SK-N-SH (cell line): ENCODE results near the gene PDE4D. TPM values are rescaled to one million over a fixed set of nuclear protein-coding genes. Genes with fewer than 3 reads are reported as not detected.

Experiments
- CTCF ChIA-PET: fragments of 300-600, 350-600 bp; formaldehyde crosslinking; extraction: SDS; loops from one replicate; lab custom pipeline; 2021; lab: Yijun Ruan, JAX
- POLR2A ChIA-PET: fragments of 350-600 bp; sonication (Branson Sonifier 250); formaldehyde crosslinking; extraction: SDS; loops from one replicate; lab custom pipeline; 2020; ENCODE audit warnings: antibody characterized with exemption, inconsistent platforms; lab: Yijun Ruan, JAX
- DNase-seq: peaks from one replicate; pipeline ENCODE4 v3.0.0; 2012
- H2AFZ ChIP-seq: fragments of 200-600 bp; sonication (generic); 2 replicates; pipeline ENCODE4 v1.8.1; 2016; ENCODE audit warnings: antibody characterized with exemption, mild to moderate bottlenecking, low read depth
- H3F3A ChIP-seq: fragments of 200-600 bp; sonication (generic); replicated peaks from 2 replicates; pipeline ENCODE3; 2016; ENCODE audit warnings: antibody characterized with exemption, mild to moderate bottlenecking; ENCODE audit not compliant: insufficient read depth
- H3K27ac ChIP-seq, 2 experiments: fragments of 200-500 bp in 1 of 2; fragments of 200-600 bp in 1 of 2; sonication (Bioruptor generic) in 1 of 2; sonication (generic), shearing (Covaris generic) in 1 of 2; 2 replicates each; pipeline versions ENCODE4 v1.5.1 to v1.6.1; 2014 to 2016; ENCODE audit warnings: low read depth in 2 of 2, inconsistent platforms in 1 of 2, low read length in 1 of 2, mild to moderate bottlenecking in 1 of 2, mixed read lengths in 1 of 2
- H3K27me3 ChIP-seq: fragments of 200-600 bp; sonication (generic), shearing (Covaris generic); 2 replicates; pipeline ENCODE4 v1.6.1; 2016; ENCODE audit warnings: mixed run types; ENCODE audit not compliant: insufficient read depth
- H3K36me3 ChIP-seq, 2 experiments: fragments of 200-500 bp in 1 of 2; fragments of 200-600 bp in 1 of 2; sonication (Bioruptor generic) in 1 of 2; sonication (generic) in 1 of 2; replicated peaks in 1 of 2; 2 replicates each; pipeline versions ENCODE3 to v1.5.1; 2014 to 2016; ENCODE audit warnings: low read length in 1 of 2, mild to moderate bottlenecking in 1 of 2; ENCODE audit not compliant: insufficient read depth in 2 of 2, control insufficient read depth in 1 of 2
- H3K4me1 ChIP-seq, 2 experiments: fragments of 200-500 bp in 1 of 2; fragments of 200-600 bp in 1 of 2; sonication (Bioruptor generic) in 1 of 2; sonication (generic), shearing (Covaris generic) in 1 of 2; 2 replicates each; pipeline versions ENCODE4 v1.5.1 to v1.6.1; 2014 to 2016; ENCODE audit warnings: low read depth in 1 of 2, low read length in 1 of 2, mixed run types in 1 of 2; ENCODE audit not compliant: insufficient read depth in 2 of 2, control insufficient read depth in 1 of 2
- H3K4me2 ChIP-seq: fragments of 200-600 bp; sonication (generic), shearing (Covaris generic); 2 replicates; pipeline ENCODE4 v1.6.1; 2017; ENCODE audit warnings: mixed run types
- H3K4me3 ChIP-seq, 2 experiments: fragments of 200-500 bp in 1 of 2; fragments of 200-600 bp in 1 of 2; sonication (Bioruptor generic) in 1 of 2; sonication (generic), shearing (Covaris generic) in 1 of 2; 2 replicates each; pipeline versions ENCODE4 v1.5.1 to v1.8.1; 2014 to 2016; ENCODE audit warnings: low read depth in 2 of 2, inconsistent platforms in 1 of 2, low read length in 1 of 2, mild to moderate bottlenecking in 1 of 2, mixed read lengths in 1 of 2, moderate library complexity in 1 of 2
- H3K79me2 ChIP-seq: fragments of 200-600 bp; sonication (generic); 2 replicates; pipeline ENCODE4 v1.8.1; 2017; ENCODE audit warnings: mild to moderate bottlenecking; ENCODE audit not compliant: insufficient read depth
- H3K9ac ChIP-seq: fragments of 200-600 bp; sonication (generic); 2 replicates; pipeline ENCODE4 v1.6.1; 2017; ENCODE audit warnings: mixed run types
- H3K9me2 ChIP-seq: fragments of 200-600 bp; sonication (generic); 2 replicates; pipeline ENCODE4 v1.6.1; 2017; ENCODE audit warnings: mixed run types
- H3K9me3 ChIP-seq: fragments of 200-600 bp; sonication (generic); 2 replicates; pipeline ENCODE4 v1.6.1; 2017; ENCODE audit warnings: mixed run types, mild to moderate bottlenecking, moderate library complexity
- H4K20me1 ChIP-seq: fragments of 200-600 bp; sonication (generic); 2 replicates; pipeline ENCODE4 v1.6.1; 2017; ENCODE audit warnings: mild to moderate bottlenecking, mixed run types; ENCODE audit not compliant: insufficient read depth
- CHD2 ChIP-seq: fragments of 150-350 bp; IDR thresholded peaks from 2 replicates; pipeline ENCODE4 v1.6.1; 2018; ENCODE audit warnings: low read length; ENCODE audit not compliant: partially characterized antibody
- ELF1 ChIP-seq: IDR thresholded peaks from 2 replicates; pipeline ENCODE4 v1.4.0; 2012
- EZH2phosphoT487 ChIP-seq: fragments of 200-600 bp; sonication (generic); IDR thresholded peaks from 2 replicates; pipeline ENCODE4 v1.6.1; 2017; ENCODE audit warnings: low read depth, mixed run types, mild to moderate bottlenecking, antibody characterized with exemption, moderate library complexity, borderline replicate concordance
- FOSL2 ChIP-seq: IDR thresholded peaks from 2 replicates; pipeline ENCODE4 v1.4.0; 2012; ENCODE audit warnings: low read depth, mild to moderate bottlenecking, moderate library complexity, borderline replicate concordance
- MEF2A ChIP-seq: IDR thresholded peaks from 2 replicates; pipeline ENCODE4 v1.4.0; 2012; ENCODE audit warnings: low read depth, borderline replicate concordance
- NRF1 ChIP-seq: IDR thresholded peaks from 2 replicates; pipeline ENCODE4 v1.6.1; 2012; ENCODE audit warnings: low read depth, mild to moderate bottlenecking, low read length
- RAD21 ChIP-seq: IDR thresholded peaks from 2 replicates; pipeline ENCODE4 v1.6.1; 2012; ENCODE audit warnings: mild to moderate bottlenecking, low read length
- RCOR1 ChIP-seq: fragments of 150-350 bp; IDR thresholded peaks from 2 replicates; pipeline ENCODE4 v1.6.1; 2017; ENCODE audit warnings: antibody characterized with exemption, low read length
- RXRA ChIP-seq: IDR thresholded peaks from 2 replicates; pipeline ENCODE4 v1.4.0; 2012; ENCODE audit warnings: low read depth, mild to moderate bottlenecking, borderline replicate concordance
- TAF1 ChIP-seq: IDR thresholded peaks from 2 replicates; pipeline ENCODE4 v1.6.1; 2012; ENCODE audit warnings: low read depth, mild to moderate bottlenecking, low read length, moderate library complexity, borderline replicate concordance
- TEAD4 ChIP-seq: IDR thresholded peaks from 2 replicates; pipeline ENCODE4 v1.4.0; 2012; ENCODE audit warnings: mild to moderate bottlenecking, borderline replicate concordance; ENCODE audit not compliant: insufficient read depth
- YY1 ChIP-seq: IDR thresholded peaks from 2 replicates; pipeline ENCODE4 v1.4.0; 2012; ENCODE audit warnings: low read depth, mild to moderate bottlenecking
- polyA plus RNA-seq, 3 experiments: library from polyadenylated mRNA; depleted of rRNA; stranded (reverse); fragments of >200 nt; gene quantifications; 2 replicates each; pipeline ENCODE4 v1.2.3, GENCODE V29; 2012
- TF ChIP-seq, protein P1 (sequence below): fragments of 200-600 bp; sonication (generic); IDR thresholded peaks from 2 replicates; pipeline ENCODE4 v1.6.1; 2017; ENCODE audit warnings: antibody characterized with exemption, mild to moderate bottlenecking, moderate library complexity
- TF ChIP-seq, protein P2 (sequence below): IDR thresholded peaks from 2 replicates; pipeline ENCODE4 v1.4.0; 2012; ENCODE audit warnings: low read depth, borderline replicate concordance
- TF ChIP-seq, protein P3 (sequence below): IDR thresholded peaks from 2 replicates; pipeline ENCODE4 v1.4.0; 2012; ENCODE audit warnings: low read depth

The PDE4D gene
- polyA plus RNA-seq, 1 of the 3 experiments (the other 2 are of a cell fraction): 2.4 TPM

DNA sequence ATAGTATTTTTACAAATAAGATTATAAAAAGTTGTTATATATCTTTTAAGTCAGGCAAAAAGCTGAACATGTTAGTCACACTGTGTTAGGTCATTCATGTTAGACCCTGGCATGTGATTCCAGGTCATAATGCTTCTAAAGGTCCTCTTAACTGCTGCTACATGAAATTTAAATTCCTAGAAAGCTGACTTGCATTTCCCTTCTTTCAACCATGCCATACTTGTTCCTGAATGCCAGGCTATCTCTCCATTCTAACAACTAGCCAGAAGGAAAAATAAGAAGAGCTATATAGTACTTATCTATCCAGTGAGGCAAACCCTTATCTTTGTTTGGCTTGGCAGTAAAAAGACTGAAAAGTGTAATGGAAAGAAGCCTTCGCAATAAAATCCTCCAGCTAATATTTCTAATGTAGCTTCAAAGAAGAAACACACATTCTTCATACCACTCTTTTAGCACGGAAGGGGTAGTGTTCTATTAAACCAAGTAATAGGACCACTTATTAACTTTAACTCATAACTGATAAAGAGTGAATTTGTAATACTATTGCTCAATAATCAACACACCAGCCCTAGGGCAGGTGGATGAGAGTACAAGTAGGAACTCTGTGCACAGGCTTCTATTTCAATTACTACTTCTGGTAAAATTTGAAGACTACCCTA, 310.2 kb downstream of the PDE4D start (continued):
- TF ChIP-seq, protein P1, sequence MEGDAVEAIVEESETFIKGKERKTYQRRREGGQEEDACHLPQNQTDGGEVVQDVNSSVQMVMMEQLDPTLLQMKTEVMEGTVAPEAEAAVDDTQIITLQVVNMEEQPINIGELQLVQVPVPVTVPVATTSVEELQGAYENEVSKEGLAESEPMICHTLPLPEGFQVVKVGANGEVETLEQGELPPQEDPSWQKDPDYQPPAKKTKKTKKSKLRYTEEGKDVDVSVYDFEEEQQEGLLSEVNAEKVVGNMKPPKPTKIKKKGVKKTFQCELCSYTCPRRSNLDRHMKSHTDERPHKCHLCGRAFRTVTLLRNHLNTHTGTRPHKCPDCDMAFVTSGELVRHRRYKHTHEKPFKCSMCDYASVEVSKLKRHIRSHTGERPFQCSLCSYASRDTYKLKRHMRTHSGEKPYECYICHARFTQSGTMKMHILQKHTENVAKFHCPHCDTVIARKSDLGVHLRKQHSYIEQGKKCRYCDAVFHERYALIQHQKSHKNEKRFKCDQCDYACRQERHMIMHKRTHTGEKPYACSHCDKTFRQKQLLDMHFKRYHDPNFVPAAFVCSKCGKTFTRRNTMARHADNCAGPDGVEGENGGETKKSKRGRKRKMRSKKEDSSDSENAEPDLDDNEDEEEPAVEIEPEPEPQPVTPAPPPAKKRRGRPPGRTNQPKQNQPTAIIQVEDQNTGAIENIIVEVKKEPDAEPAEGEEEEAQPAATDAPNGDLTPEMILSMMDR: no peak
- TF ChIP-seq RAD21: no peak
- TF ChIP-seq, protein P2, sequence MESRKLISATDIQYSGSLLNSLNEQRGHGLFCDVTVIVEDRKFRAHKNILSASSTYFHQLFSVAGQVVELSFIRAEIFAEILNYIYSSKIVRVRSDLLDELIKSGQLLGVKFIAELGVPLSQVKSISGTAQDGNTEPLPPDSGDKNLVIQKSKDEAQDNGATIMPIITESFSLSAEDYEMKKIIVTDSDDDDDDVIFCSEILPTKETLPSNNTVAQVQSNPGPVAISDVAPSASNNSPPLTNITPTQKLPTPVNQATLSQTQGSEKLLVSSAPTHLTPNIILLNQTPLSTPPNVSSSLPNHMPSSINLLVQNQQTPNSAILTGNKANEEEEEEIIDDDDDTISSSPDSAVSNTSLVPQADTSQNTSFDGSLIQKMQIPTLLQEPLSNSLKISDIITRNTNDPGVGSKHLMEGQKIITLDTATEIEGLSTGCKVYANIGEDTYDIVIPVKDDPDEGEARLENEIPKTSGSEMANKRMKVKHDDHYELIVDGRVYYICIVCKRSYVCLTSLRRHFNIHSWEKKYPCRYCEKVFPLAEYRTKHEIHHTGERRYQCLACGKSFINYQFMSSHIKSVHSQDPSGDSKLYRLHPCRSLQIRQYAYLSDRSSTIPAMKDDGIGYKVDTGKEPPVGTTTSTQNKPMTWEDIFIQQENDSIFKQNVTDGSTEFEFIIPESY: no peak
- no peak for TF ChIP-seq TEAD4
- TF ChIP-seq, all 33 proteins: peak for 0

DNA sequence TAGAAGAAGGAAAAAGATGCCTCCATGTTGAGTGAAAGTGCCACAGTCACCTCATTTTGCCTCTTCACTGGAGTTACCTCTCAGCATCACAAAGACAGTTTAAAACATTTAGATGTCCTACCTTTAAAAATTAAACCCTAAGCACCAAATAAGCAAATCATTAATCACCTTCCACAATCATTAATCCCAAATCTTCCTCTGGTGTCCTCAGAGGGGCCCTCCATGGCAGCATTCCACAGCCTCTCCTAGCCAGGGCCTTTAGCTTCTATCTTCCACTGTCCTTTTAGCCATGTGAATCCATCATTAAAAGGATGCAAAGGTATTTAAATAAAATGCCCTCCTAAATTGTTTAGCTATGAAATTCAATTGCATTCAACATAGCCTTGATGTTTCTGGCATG, 310.8 kb downstream of the PDE4D start:
- no peaks in the 10 kb centered on the region for H3K9me3 ChIP-seq
- H3K9ac ChIP-seq: no peak overlapping the region
- no peaks in the 10 kb centered on the region for H4K20me1 ChIP-seq
- no peak overlapping the region for H2AFZ ChIP-seq
- no peaks in the 10 kb centered on the region for H3K9me2 ChIP-seq
- TF ChIP-seq, protein P2: no peak
- TF ChIP-seq TAF1 (no peak), CHD2 (no peak), RXRA (no peak), NRF1 (no peak), MEF2A (no peak), YY1 (no peak), ELF1 (no peak), FOSL2 (no peak), EZH2phosphoT487 (no peak), RCOR1 (no peak)
- TF ChIP-seq, protein P3, sequence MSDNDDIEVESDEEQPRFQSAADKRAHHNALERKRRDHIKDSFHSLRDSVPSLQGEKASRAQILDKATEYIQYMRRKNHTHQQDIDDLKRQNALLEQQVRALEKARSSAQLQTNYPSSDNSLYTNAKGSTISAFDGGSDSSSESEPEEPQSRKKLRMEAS: no peak
- TF ChIP-seq, all 33 proteins: peak for 0
- Histone ChIP-seq H3K27ac (no peak overlapping the region), H3F3A (no peaks in the 10 kb centered on the region), H3K4me1 (peaks cover 0 to 15% of the 10 kb centered on the region in 2 experiments; a peak in 3 of 4 replicates), H3K79me2 (no peaks in the 10 kb centered on the region), H3K27me3 (no peaks in the 10 kb centered on the region), H3K36me3 (no peaks in the 10 kb centered on the region), H3K4me2 (no peak overlapping the region), H3K4me3 (no peak overlapping the region)
- DNase-seq: no peak
- ChIA-PET CTCF (interaction anchor here (0.9 to 2.0 kb wide), 3 partner anchors 13 to 78 kb away, joined by 4 to 6 read pairs (median 5); no protein-coding TSS in a partner anchor), POLR2A (no interaction called here)
